ENCODE results near the gene MED9.

DNA sequence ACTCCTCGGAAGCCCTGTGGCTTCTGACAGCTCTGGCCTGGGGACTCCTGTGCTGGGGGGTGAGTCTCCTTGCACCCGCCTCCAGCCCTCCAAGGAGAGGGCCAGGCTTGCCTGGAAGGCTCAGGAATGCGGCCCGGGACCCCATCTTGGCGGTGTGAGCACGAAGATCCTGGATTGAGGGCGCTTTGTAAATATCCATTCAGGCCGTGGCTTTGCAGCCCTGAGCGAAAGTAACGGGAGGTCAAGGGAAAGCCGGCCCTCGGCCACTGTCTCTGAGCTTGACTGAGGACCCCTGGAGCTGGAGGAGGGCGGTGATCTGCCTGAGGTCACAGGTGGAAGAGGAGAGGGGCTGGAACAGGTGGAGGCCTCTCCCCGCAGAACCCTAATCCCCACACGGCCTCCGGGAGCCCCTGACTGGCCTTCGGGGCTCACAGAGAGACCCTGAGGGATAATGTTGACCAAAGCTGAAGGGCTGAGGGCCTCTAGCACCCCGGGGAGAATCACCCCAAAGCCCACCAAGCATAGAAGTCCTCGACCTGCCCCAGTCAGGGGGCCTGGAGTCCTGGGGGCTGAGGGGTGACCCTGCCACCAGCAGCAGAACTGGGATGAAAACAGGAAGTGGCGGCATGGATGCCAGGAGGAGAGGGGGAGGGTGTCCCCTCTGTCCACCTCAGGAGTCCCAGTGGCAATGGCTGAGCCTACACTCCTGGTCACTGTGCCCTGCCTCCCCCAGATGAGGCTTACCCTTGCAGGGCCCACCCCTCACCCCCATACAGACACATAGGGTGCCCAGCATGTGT is 27.7 kb downstream of the MED9 start:
- TF ChIP-seq, protein P1, sequence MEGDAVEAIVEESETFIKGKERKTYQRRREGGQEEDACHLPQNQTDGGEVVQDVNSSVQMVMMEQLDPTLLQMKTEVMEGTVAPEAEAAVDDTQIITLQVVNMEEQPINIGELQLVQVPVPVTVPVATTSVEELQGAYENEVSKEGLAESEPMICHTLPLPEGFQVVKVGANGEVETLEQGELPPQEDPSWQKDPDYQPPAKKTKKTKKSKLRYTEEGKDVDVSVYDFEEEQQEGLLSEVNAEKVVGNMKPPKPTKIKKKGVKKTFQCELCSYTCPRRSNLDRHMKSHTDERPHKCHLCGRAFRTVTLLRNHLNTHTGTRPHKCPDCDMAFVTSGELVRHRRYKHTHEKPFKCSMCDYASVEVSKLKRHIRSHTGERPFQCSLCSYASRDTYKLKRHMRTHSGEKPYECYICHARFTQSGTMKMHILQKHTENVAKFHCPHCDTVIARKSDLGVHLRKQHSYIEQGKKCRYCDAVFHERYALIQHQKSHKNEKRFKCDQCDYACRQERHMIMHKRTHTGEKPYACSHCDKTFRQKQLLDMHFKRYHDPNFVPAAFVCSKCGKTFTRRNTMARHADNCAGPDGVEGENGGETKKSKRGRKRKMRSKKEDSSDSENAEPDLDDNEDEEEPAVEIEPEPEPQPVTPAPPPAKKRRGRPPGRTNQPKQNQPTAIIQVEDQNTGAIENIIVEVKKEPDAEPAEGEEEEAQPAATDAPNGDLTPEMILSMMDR (IDR thresholded peaks at IDR 0.05) = no peak
- no peak for TF ChIP-seq EP300 (IDR thresholded peaks at IDR 0.05)
